Nephron progenitor cell (in vitro differentiated cells): Measurements from ENCODE around the gene UBE4B.
A peak's percentile ranks its signal among the peaks of the same experiment; 100 is the strongest.

Experiments
- DNase-seq: peaks from one replicate; pipeline ENCODE4 v3.0.0; 2021
- H3K27ac Mint-ChIP-seq: 2 replicates; pipeline ENCODE4 v1.8.0; 2021; ENCODE audit warnings: mild to moderate bottlenecking, moderate library complexity, mixed read lengths
- H3K27me3 Mint-ChIP-seq: 2 replicates; pipeline ENCODE4 v1.8.0; 2021; ENCODE audit warnings: mild to moderate bottlenecking, low read depth, mixed read lengths; ENCODE audit not compliant: poor library complexity
- H3K36me3 Mint-ChIP-seq: 2 replicates; pipeline ENCODE4 v1.8.0; 2021; ENCODE audit warnings: low read depth, mixed read lengths
- H3K4me1 Mint-ChIP-seq: 2 replicates; pipeline ENCODE4 v1.8.0; 2021; ENCODE audit warnings: mixed read lengths
- H3K4me3 Mint-ChIP-seq: 2 replicates; pipeline ENCODE4 v1.8.0; 2021; ENCODE audit warnings: mild to moderate bottlenecking, moderate library complexity, mixed read lengths
- H3K9me3 Mint-ChIP-seq: 2 replicates; pipeline ENCODE4 v1.8.0; 2021; ENCODE audit warnings: mild to moderate bottlenecking, moderate library complexity, mixed read lengths
- CTCF ChIP-seq: fragments of 200-600 bp; sonication (generic); IDR thresholded peaks from 2 replicates; pipeline ENCODE4 v1.5.0; 2021; ENCODE audit warnings: antibody characterized with exemption

UBE4B gene

GRCh38 chr1:10207810-10208209 is 175.1 kb downstream of the UBE4B start:
- Mint-ChIP-seq H3K4me1 (peaks cover 23% of the 10 kb centered on the region), H3K4me3 (no peak overlapping the region), H3K27ac (no peak overlapping the region)

GRCh38 chr1:10208537-10208936 is 175.8 kb downstream of the UBE4B start:
- Mint-ChIP-seq H3K36me3 (no peaks in the 10 kb centered on the region), H3K9me3 (no peaks in the 10 kb centered on the region), H3K4me1 (peaks cover 29% of the 10 kb centered on the region), H3K27ac (no peak overlapping the region), H3K27me3 (peaks cover 10% of the 10 kb centered on the region), H3K4me3 (peak overlapping the region; percentile 49)
- no peak for TF ChIP-seq CTCF
- no peak for DNase-seq

More at GRCh38 chr1:10207810-10208209, 175.1 kb downstream of the UBE4B start:
- Mint-ChIP-seq H3K27me3 (peaks cover 7% of the 10 kb centered on the region), H3K36me3 (no peaks in the 10 kb centered on the region), H3K9me3 (no peaks in the 10 kb centered on the region)
- DNase-seq, result no peak
- no peak for TF ChIP-seq CTCF

GRCh38 chr1:10209590-10209904 is 176.8 kb downstream of the UBE4B start:
- Mint-ChIP-seq H3K36me3 (no peaks in the 10 kb centered on the region), H3K4me1 (peaks cover 35% of the 10 kb centered on the region), H3K9me3 (no peaks in the 10 kb centered on the region), H3K4me3 (peak overlapping the region; percentile 90), H3K27me3 (peaks cover 10% of the 10 kb centered on the region), H3K27ac (peak overlapping the region; percentile 92)
- DNase-seq, result no peak
- TF ChIP-seq CTCF, result no peak

DNA sequence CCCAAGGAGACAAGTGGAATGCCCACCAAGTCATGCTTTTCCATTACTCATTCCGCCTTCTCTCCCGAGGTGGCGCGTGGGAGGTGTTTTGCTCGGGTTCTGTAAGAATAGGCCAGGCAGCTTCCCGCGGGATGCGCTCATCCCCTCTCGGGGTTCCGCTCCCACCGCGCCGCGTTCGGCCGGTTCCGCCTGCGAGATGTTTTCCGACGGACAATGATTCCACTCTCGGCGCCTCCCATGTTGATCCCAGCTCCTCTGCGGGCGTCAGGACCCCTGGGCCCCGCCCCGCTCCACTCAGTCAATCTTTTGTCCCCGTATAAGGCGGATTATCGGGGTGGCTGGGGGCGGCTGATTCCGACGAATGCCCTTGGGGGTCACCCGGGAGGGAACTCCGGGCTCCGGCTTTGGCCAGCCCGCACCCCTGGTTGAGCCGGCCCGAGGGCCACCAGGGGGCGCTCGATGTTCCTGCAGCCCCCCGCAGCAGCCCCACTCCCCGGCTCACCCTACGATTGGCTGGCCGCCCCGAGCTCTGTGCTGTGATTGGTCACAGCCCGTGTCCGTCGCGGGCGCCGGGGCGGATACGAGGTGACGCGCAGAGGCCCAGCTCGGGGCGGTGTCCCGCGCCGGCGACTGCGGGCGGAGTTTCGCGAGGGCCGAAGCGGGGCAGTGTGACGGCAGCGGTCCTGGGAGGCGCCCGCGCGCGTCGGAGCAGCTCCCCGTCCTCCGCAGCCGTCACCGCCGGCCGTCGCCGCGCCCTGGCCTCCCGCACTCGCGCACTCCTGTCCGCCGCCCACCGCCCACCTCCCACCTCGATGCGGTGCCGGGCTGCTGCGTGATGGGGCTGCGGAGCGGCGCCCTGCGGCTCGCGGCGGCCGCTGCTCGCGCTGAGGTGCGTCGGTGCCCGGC is 177.4 kb downstream of the UBE4B start, which contains the start of gene KIF1B:
Gene KIF1B, plus strand, starts transcription at position 666 of the 906 bp plus-strand sequence. CDS start 21,759 bp downstream, outside the sequence.
- TF ChIP-seq CTCF, result peak; percentile 97
- Mint-ChIP-seq H3K9me3 (no peaks in the 10 kb centered on the region), H3K4me3 (peak within 1 kb of the TSS; percentile 95), H3K36me3 (no peaks in the 10 kb centered on the region), H3K4me1 (peaks cover 35% of the 10 kb centered on the region), H3K27me3 (peaks cover 8% of the 10 kb centered on the region), H3K27ac (peak within 1 kb of the TSS; percentile 92)
- peak; percentile 99 for DNase-seq

- peak; percentile 43 for DNase-seq
- Mint-ChIP-seq H3K27ac (peak overlapping the region; percentile 83), H3K9me3 (no peaks in the 10 kb centered on the region), H3K4me3 (peak overlapping the region; percentile 95), H3K27me3 (peaks cover 7% of the 10 kb centered on the region), H3K4me1 (peaks cover 37% of the 10 kb centered on the region), H3K36me3 (no peaks in the 10 kb centered on the region)
- no peak for TF ChIP-seq CTCF
Observed at GRCh38 chr1:10210841-10211804, 178.4 kb downstream of the UBE4B start.
